Activated B cell treated with CpG ODN at 0.5 μM for 24 hours (primary cell): ENCODE measurements around the gene PCP4L1. TPM values are rescaled to one million over a fixed set of nuclear protein-coding genes. Genes with fewer than 3 reads are reported as not detected.
A peak's percentile ranks its signal among the peaks of the same experiment; 100 is the strongest.
"Not testable (repeated sequence)": the region's sequence is repeated elsewhere in the genome, so short reads cannot be mapped to it uniquely, and the experiment has no call there.

ENCODE experiments used
- ATAC-seq: fragments of 200-7000 bp; cut with Tn5 transposase; one replicate; pipeline ENCODE4 v1.10.0; 2021; ENCODE audit warnings: low read depth, mild to moderate bottlenecking, moderate library complexity
- CTCF ChIA-PET: fragments of 350-600 bp; sonication (Branson Sonifier 250); formaldehyde crosslinking; loops from one replicate; lab custom pipeline; 2021; ENCODE audit warnings: antibody characterized with exemption; lab: Charles Lee
- POLR2A ChIA-PET: fragments of 350-600 bp; sonication (Branson Sonifier 250); formaldehyde crosslinking; loops from one replicate; lab custom pipeline; 2021; ENCODE audit warnings: antibody characterized with exemption; lab: Charles Lee
- DNase-seq: peaks from one replicate; pipeline ENCODE4 v3.0.0; 2022
- H3K27ac Mint-ChIP-seq: one replicate; pipeline ENCODE4 v1.8.0; 2020; ENCODE audit warnings: mixed read lengths
- H3K27me3 Mint-ChIP-seq: one replicate; pipeline ENCODE4 v1.8.0; 2021; ENCODE audit warnings: mixed read lengths
- H3K36me3 Mint-ChIP-seq: one replicate; pipeline ENCODE4 v1.8.0; 2021; ENCODE audit warnings: low read depth, mixed read lengths
- H3K4me1 Mint-ChIP-seq: one replicate; pipeline ENCODE4 v1.8.0; 2021; ENCODE audit warnings: mixed read lengths
- H3K4me3 Mint-ChIP-seq: one replicate; pipeline ENCODE4 v1.8.0; 2020; ENCODE audit warnings: mild to moderate bottlenecking, mixed read lengths
- H3K9me3 Mint-ChIP-seq: one replicate; pipeline ENCODE4 v1.8.0; 2020; ENCODE audit warnings: mixed read lengths
- intact Hi-C: fragments of 100-400 bp; cut with micrococcal nuclease; formaldehyde crosslinking; loops from one replicate; pipeline ENCODE4 v1.15.1; 2024
- total RNA-seq: library from RNA; stranded (reverse); gene quantifications from 2 replicates; pipeline ENCODE4 v1.2.3, GENCODE V29; 2022
- TF ChIP-seq, protein P1 (sequence below): fragments of 200-600 bp; IDR thresholded peaks from one replicate; pipeline ENCODE4 v1.8.0; 2022; ENCODE audit warnings: antibody characterized with exemption, mild to moderate bottlenecking

The PCP4L1 gene
- total RNA-seq, 1 donor from 2014 or later, result not detected

DNA sequence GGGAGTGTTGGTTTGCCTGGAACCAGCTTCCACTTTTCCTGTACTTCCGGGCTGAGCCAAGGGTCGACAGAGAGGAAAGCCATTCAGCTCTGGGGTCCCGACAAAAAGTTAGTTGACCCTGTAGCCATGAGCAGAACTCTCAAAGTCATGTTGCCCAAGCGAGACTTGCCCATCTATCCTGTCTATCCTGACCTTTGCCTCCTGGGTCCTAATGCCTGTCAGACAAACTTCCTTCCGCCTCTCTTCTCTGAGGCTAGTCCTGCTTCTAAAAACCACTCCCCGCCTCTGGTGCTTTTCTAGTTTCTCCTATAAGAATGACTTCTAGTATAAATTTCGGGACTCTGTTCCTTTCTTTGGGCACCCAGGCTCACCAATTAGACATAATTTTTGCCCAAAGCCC is 7.7 kb upstream of the PCP4L1 start:
- CTCF ChIA-PET, result no interaction called here
- Mint-ChIP-seq H3K27me3 (peaks cover 17% of the 10 kb centered on the region), H3K27ac (no peak overlapping the region), H3K4me1 (no peaks in the 10 kb centered on the region), H3K36me3 (no peaks in the 10 kb centered on the region), H3K9me3 (peaks cover 6% of the 10 kb centered on the region), H3K4me3 (no peak overlapping the region)
- no peak for DNase-seq
- TF ChIP-seq, protein P1, sequence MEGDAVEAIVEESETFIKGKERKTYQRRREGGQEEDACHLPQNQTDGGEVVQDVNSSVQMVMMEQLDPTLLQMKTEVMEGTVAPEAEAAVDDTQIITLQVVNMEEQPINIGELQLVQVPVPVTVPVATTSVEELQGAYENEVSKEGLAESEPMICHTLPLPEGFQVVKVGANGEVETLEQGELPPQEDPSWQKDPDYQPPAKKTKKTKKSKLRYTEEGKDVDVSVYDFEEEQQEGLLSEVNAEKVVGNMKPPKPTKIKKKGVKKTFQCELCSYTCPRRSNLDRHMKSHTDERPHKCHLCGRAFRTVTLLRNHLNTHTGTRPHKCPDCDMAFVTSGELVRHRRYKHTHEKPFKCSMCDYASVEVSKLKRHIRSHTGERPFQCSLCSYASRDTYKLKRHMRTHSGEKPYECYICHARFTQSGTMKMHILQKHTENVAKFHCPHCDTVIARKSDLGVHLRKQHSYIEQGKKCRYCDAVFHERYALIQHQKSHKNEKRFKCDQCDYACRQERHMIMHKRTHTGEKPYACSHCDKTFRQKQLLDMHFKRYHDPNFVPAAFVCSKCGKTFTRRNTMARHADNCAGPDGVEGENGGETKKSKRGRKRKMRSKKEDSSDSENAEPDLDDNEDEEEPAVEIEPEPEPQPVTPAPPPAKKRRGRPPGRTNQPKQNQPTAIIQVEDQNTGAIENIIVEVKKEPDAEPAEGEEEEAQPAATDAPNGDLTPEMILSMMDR, result no peak
- ATAC-seq, result no peak
- intact Hi-C loops, result no loop called here
- POLR2A ChIA-PET, result no interaction called here

DNA sequence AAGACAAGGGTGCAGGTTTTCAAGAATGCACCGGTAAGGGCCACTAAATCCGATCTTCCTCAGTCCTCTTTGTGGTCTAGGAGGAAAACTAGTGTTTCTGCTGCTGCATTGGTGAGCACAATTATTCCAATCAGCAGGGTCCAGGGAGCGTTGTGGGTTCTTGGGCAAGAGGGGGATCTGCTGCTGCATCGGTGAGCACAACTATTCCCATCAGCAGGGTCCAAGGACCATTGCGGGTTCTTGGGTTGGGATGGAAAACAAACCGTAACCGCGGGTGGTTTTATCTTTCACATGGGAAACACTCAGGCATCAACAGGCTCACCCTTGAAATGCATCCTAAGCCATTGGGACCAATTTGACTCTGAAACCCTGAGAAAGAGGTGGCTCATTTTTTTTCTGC is 7.0 kb upstream of the PCP4L1 start:
- DNase-seq, result no peak
- TF ChIP-seq, protein P1, result no peak
- Mint-ChIP-seq H3K27ac (no peak overlapping the region), H3K9me3 (peaks cover 10% of the 10 kb centered on the region), H3K4me3 (no peak overlapping the region), H3K27me3 (peaks cover 22% of the 10 kb centered on the region), H3K36me3 (no peaks in the 10 kb centered on the region), H3K4me1 (no peaks in the 10 kb centered on the region)
- ChIA-PET POLR2A (no interaction called here), CTCF (no interaction called here)
- no peak for ATAC-seq
- intact Hi-C loops, result no loop called here

DNA sequence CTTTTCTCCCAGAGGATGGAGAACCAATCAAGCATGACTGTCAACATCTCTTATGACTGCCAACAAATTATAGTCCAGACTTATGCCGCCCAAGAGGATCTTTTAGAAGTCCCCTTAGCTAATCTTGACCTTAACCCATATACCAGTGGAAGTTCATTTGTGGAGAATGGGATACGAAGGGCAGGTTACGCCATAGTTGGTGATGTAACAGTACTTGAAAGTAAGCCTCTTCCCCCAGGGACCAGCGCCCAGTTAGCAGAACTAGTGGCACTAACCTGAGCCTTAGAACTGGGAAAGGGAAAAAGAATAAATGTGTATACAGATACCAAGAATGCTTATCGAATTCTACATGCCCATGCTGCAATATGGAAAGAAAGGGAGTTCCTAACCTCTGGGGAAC is 3.2 kb upstream of the PCP4L1 start:
- CTCF ChIA-PET, ATAC-seq, H3K36me3 Mint-ChIP-seq, intact Hi-C loops, H3K27ac Mint-ChIP-seq, DNase-seq, POLR2A ChIA-PET, H3K4me3 Mint-ChIP-seq: not testable (repeated sequence)
- Mint-ChIP-seq H3K4me1 (peaks cover 16% of the 10 kb centered on the region), H3K9me3 (peaks cover 18% of the 10 kb centered on the region), H3K27me3 (peaks cover 49% of the 10 kb centered on the region)

DNA sequence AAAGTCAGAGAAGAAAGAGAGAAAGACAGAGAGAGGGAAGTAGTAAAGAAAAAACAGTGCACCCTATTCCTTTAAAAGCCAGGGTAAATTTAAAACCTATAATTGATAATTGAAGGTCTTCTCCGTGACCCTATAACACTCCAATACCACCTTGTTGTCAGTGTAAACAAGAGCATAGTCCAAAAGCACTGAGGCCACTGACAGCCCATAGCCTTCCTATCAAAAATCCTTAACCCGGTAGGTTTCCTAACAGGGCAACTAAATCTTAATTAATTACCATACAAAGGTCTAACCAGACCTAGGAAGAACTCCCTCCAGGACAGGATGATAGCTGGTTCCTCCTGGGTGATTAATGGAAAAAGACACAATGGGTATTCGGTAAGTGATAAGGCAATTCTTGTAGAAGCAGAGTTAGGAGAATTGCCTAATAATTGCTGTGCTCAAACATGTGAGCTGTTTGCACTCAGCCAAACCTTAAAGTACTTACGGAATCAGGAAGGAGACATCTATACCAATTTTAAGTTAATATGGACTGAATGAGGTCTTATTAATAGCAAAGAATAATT is 2.5 kb upstream of the PCP4L1 start:
- peaks cover 22% of the 10 kb centered on the region for H3K4me1 Mint-ChIP-seq
- DNase-seq, intact Hi-C loops, H3K4me3 Mint-ChIP-seq, ATAC-seq, H3K36me3 Mint-ChIP-seq, POLR2A ChIA-PET, H3K27ac Mint-ChIP-seq, CTCF ChIA-PET: not testable (repeated sequence)
- peaks cover 18% of the 10 kb centered on the region for H3K9me3 Mint-ChIP-seq
- peaks cover 53% of the 10 kb centered on the region for H3K27me3 Mint-ChIP-seq

DNA sequence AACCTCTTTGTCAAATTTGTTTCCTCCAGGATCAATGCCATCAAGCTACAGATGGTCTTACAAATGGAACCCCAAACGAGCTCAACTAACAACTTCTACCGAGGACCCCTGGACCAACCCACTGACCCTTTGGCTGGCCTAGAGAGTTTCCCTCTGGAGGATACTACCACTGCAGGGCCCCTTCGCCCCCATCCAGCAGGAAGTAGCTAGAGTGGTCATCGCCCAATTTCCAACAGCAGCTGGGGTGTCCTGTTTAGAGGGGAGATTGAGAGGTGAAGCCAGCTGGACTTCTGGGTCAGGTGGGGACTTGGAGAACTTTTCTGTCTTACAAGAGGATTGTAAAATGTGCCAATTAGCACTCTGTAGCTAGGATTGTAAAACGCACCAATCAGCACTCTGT is 1.4 kb upstream of the PCP4L1 start:
- ATAC-seq, DNase-seq, H3K27ac Mint-ChIP-seq, H3K4me3 Mint-ChIP-seq, POLR2A ChIA-PET, H3K36me3 Mint-ChIP-seq, intact Hi-C loops: not testable (repeated sequence)
- CTCF ChIA-PET, result interaction anchor here (1.5 kb wide), 1 partner anchor 34 kb away, joined by 3 read pairs; no protein-coding TSS in a partner anchor
- Mint-ChIP-seq H3K27me3 (peaks cover 53% of the 10 kb centered on the region), H3K9me3 (peaks cover 18% of the 10 kb centered on the region), H3K4me1 (peaks cover 30% of the 10 kb centered on the region)

DNA sequence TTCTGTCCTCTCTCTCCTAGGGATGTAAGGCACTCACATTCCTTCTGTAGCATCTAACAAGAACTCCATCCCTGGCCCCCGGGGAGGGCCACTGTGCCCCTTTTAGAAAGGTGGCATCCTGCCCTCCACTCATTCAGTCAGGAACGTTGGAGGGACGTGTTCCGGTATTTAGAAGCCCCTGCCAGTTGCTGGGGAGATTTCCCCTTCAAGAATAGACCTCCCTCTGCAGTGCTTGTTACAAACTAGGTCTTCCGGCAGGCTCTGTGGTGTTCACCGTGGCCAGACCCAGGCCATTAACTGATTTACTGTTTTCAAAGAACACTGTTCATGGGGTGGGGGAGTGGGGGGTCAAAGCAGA is 779 bp downstream of the PCP4L1 start:
- Mint-ChIP-seq H3K4me3 (peak overlapping the region; percentile 73), H3K27ac (no peak overlapping the region), H3K36me3 (peaks cover 8% of the 10 kb centered on the region), H3K9me3 (peaks cover 18% of the 10 kb centered on the region), H3K27me3 (peaks cover 57% of the 10 kb centered on the region), H3K4me1 (peaks cover 30% of the 10 kb centered on the region)
- ATAC-seq (no peak), DNase-seq (no peak)
- ChIA-PET CTCF (interaction anchor here (1.2 kb wide), 1 partner anchor 68 kb away, joined by 4 read pairs; no protein-coding TSS in a partner anchor), POLR2A (interaction anchor here (0.6 to 1.1 kb wide), 3 partner anchors 47 to 568 kb away, joined by 3 to 4 read pairs (median 3); no protein-coding TSS in a partner anchor)
- TF ChIP-seq, protein P1, result no peak
- intact Hi-C loops, result no loop called here
